OCI-LY7 (cell line): ENCODE data around the gene ITGA2. TPM values are rescaled to one million over a fixed set of nuclear protein-coding genes. Genes with fewer than 3 reads are reported as not detected.

ENCODE experiments used
- BruUV-seq: library from RNA; stranded (reverse); fragments of 400-500 nt; replicated peaks from 2 replicates; lab custom pipeline; 2021; lab: Mats Ljungman, UMichigan
- CTCF ChIA-PET: fragments of 300-600 bp; sonication (Branson Sonifier 250); formaldehyde crosslinking; loops from one replicate; lab custom pipeline; 2022; ENCODE audit warnings: antibody characterized with exemption; ENCODE audit not compliant: unreplicated experiment; lab: Charles Lee
- POLR2A ChIA-PET: fragments of 300-600 bp; sonication (Branson Sonifier 250); formaldehyde crosslinking; loops from one replicate; lab custom pipeline; 2022; ENCODE audit warnings: antibody characterized with exemption; lab: Charles Lee
- DNase-seq: peaks from one replicate; pipeline ENCODE4 v3.0.0-alpha.2; 2015; ENCODE audit warnings: low spot score
- H2AFZ ChIP-seq: fragments of 200-600 bp; sonication (generic), shearing (Covaris generic); 2 replicates; pipeline ENCODE4 v1.6.1; 2014; ENCODE audit warnings: mild to moderate bottlenecking, antibody characterized with exemption, low read length, moderate library complexity
- H3K27ac ChIP-seq: fragments of 200-600 bp; sonication (generic); 2 replicates; pipeline ENCODE4 v1.5.1; 2014; ENCODE audit warnings: mixed run types, low read depth, mild to moderate bottlenecking, moderate library complexity, low read length, inconsistent platforms; ENCODE audit not compliant: poor library complexity, severe bottlenecking
- H3K36me3 ChIP-seq: fragments of 200-600 bp; sonication (generic); 2 replicates; pipeline ENCODE4 v1.6.1; 2014; ENCODE audit warnings: mild to moderate bottlenecking, antibody characterized with exemption, low read length, moderate library complexity, mixed read lengths; ENCODE audit not compliant: insufficient read depth
- H3K4me1 ChIP-seq: fragments of 200-600 bp; sonication (generic); 2 replicates; pipeline ENCODE4 v1.5.1; 2014; ENCODE audit warnings: mild to moderate bottlenecking, low read length; ENCODE audit not compliant: insufficient read depth, poor library complexity, severe bottlenecking
- H3K4me2 ChIP-seq: fragments of 200-600 bp; sonication (generic); 2 replicates; pipeline ENCODE4 v1.6.1; 2014; ENCODE audit warnings: mild to moderate bottlenecking, low read length
- H3K4me3 ChIP-seq: fragments of 200-600 bp; sonication (generic); 2 replicates; pipeline ENCODE4 v1.5.1; 2014; ENCODE audit warnings: mild to moderate bottlenecking, low read depth, low read length; ENCODE audit not compliant: poor library complexity, severe bottlenecking
- H3K79me2 ChIP-seq: fragments of 200-600 bp; sonication (generic); 2 replicates; pipeline ENCODE4 v1.6.1; 2016; ENCODE audit warnings: low read depth, mild to moderate bottlenecking, low read length, moderate library complexity, mixed read lengths; ENCODE audit not compliant: insufficient read depth
- H3K9me2 ChIP-seq: fragments of 200-600 bp; sonication (generic); 2 replicates; pipeline ENCODE4 v1.6.1; 2016; ENCODE audit warnings: mild to moderate bottlenecking, low read length, mixed read lengths; ENCODE audit not compliant: insufficient read depth
- H3K9me3 ChIP-seq: fragments of 200-600 bp; sonication (generic); 2 replicates; pipeline ENCODE4 v1.6.1; 2014; ENCODE audit warnings: mild to moderate bottlenecking, mixed run types, low read length, mixed read lengths
- H4K20me1 ChIP-seq: fragments of 200-600 bp; sonication (generic); 2 replicates; pipeline ENCODE4 v1.6.1; 2014; ENCODE audit warnings: mild to moderate bottlenecking, antibody characterized with exemption, low read length, moderate library complexity, mixed read lengths; ENCODE audit not compliant: insufficient read depth
- CTCF ChIP-seq: fragments of 200-600 bp; sonication (generic); conservative IDR thresholded peaks from 2 replicates; pipeline ENCODE4 v1.5.1; 2014; ENCODE audit warnings: mild to moderate bottlenecking, antibody characterized with exemption, low read length, moderate library complexity, mixed read lengths
- EZH2phosphoT487 ChIP-seq: fragments of 200-600 bp; sonication (generic); IDR thresholded peaks from 2 replicates; pipeline ENCODE4 v1.6.1; 2018; ENCODE audit warnings: low read depth, borderline replicate concordance, mild to moderate bottlenecking, mixed run types, antibody characterized with exemption, low read length, moderate library complexity, mixed read lengths
- intact Hi-C: fragments of 100-400 bp; cut with micrococcal nuclease; formaldehyde crosslinking; loops from one replicate; pipeline ENCODE4 v1.10.0; 2022; ENCODE audit not compliant: unreplicated experiment
- total RNA-seq, 2 experiments: library from RNA; depleted of rRNA in 1 of 2; stranded (reverse); fragments of >200 nt in 1 of 2; shearing (Covaris generic) in 1 of 2; gene quantifications; 2 replicates each; pipeline ENCODE4 v1.2.3, GENCODE V29; 2014 to 2022

The ITGA2 gene
- total RNA-seq, 2 experiments from 2014 or later: not detected

- intact Hi-C loops: no loop called here
- no peaks in the 10 kb centered on the region for H3K4me1 ChIP-seq
- H3K4me2 ChIP-seq: no peak overlapping the region
- H4K20me1 ChIP-seq: no peaks in the 10 kb centered on the region
- H3K79me2 ChIP-seq: no peaks in the 10 kb centered on the region
- H3K9me2 ChIP-seq: no peaks in the 10 kb centered on the region
- TF ChIP-seq CTCF (no peak), EZH2phosphoT487 (no peak)
- no peaks in the 10 kb centered on the region for H3K9me3 ChIP-seq
- H3K4me3 ChIP-seq: no peak overlapping the region
- H3K27ac ChIP-seq: no peak overlapping the region
- H2AFZ ChIP-seq: no peak overlapping the region
- DNase-seq: no peak
- no TSS peak for BruUV-seq
- ChIA-PET POLR2A (no interaction called here), CTCF (no interaction called here)
- no peaks in the 10 kb centered on the region for H3K36me3 ChIP-seq
These were observed 45.3 kb upstream of the ITGA2 start for GRCh38 chr5:52943808-52944207.

- Histone ChIP-seq H3K9me3 (no peaks in the 10 kb centered on the region), H3K4me3 (peak overlapping the region; percentile 36), H4K20me1 (no peaks in the 10 kb centered on the region), H3K9me2 (no peaks in the 10 kb centered on the region), H3K27ac (no peak overlapping the region), H3K4me1 (no peaks in the 10 kb centered on the region), H3K79me2 (no peaks in the 10 kb centered on the region), H2AFZ (peak overlapping the region; percentile 37; the same call in 1 of the 2 replicates), H3K36me3 (no peaks in the 10 kb centered on the region), H3K4me2 (peak overlapping the region; percentile 56)
- POLR2A ChIA-PET: interaction anchor here (0.7 kb wide), 2 partner anchors 8 to 461 kb away, joined by 3 read pairs; no protein-coding TSS in a partner anchor
- no TSS peak for BruUV-seq
- CTCF ChIA-PET: no interaction called here
- no peak for DNase-seq
- TF ChIP-seq EZH2phosphoT487 (no peak), CTCF (no peak)
- intact Hi-C loops: no loop called here
These were observed 44.1 kb upstream of the ITGA2 start for GRCh38 chr5:52945040-52945439.

- TF ChIP-seq CTCF (no peak), EZH2phosphoT487 (no peak)
These were observed 41.9 kb upstream of the ITGA2 start for GRCh38 chr5:52947208-52947607.

More at GRCh38 chr5:52947208-52947607, 41.9 kb upstream of the ITGA2 start:
- no peaks in the 10 kb centered on the region for H4K20me1 ChIP-seq
- no peak for DNase-seq
- ChIA-PET POLR2A (no interaction called here), CTCF (no interaction called here)
- no peaks in the 10 kb centered on the region for H3K9me3 ChIP-seq
- intact Hi-C loops: no loop called here
- BruUV-seq: no TSS peak
- H3K79me2 ChIP-seq: no peaks in the 10 kb centered on the region
- H3K27ac ChIP-seq: no peak overlapping the region
- H3K36me3 ChIP-seq: no peaks in the 10 kb centered on the region
- no peaks in the 10 kb centered on the region for H3K9me2 ChIP-seq
- H3K4me1 ChIP-seq: no peaks in the 10 kb centered on the region
- H3K4me3 ChIP-seq: no peak overlapping the region
- H3K4me2 ChIP-seq: no peak overlapping the region
- H2AFZ ChIP-seq: no peak overlapping the region
